8988T (cell line): ENCODE data around the gene ADAMTS4.

Source experiments
- DNase-seq: peaks from one replicate; pipeline ENCODE4 v3.0.0; 2011

The ADAMTS4 gene

GRCh38 chr1:161218301-161219077 lies 19.6 kb upstream of the ADAMTS4 start:
- DNase-seq, result no peak

- no peak for DNase-seq
Measured at GRCh38 chr1:161217831-161218230, 19.0 kb upstream of the ADAMTS4 start.

GRCh38 chr1:161216945-161217712 lies 18.3 kb upstream of the ADAMTS4 start:
- no peak for DNase-seq

- no peak for DNase-seq
Measured at GRCh38 chr1:161215076-161215475, 16.2 kb upstream of the ADAMTS4 start, which contains the start of gene FCER1G. FCER1G (plus strand) TSS chr1:161215295; CDS start chr1:161215322, 27 bp downstream.

GRCh38 chr1:161214369-161214768 lies 15.5 kb upstream of the ADAMTS4 start:
- DNase-seq, result no peak

- peak; percentile 69 for DNase-seq
Measured at GRCh38 chr1:161209790-161210409, 11.0 kb upstream of the ADAMTS4 start.

GRCh38 chr1:161207173-161207572 lies 8.3 kb upstream of the ADAMTS4 start:
- no peak for DNase-seq

GRCh38 chr1:161206411-161207140 lies 7.7 kb upstream of the ADAMTS4 start:
- DNase-seq, result no peak

GRCh38 chr1:161201836-161202712 lies 3.2 kb upstream of the ADAMTS4 start, which contains the start of gene NDUFS2:
NDUFS2 (plus strand) TSS chr1:161202367; CDS start chr1:161202386, 19 bp downstream.
- DNase-seq, result peak; percentile 88

- no peak for DNase-seq
Measured at GRCh38 chr1:161200992-161201835, 2.4 kb upstream of the ADAMTS4 start.

- no peak for DNase-seq
Measured at GRCh38 chr1:161200421-161200991, 1.7 kb upstream of the ADAMTS4 start.

GRCh38 chr1:161199506-161200139 lies 769 bp upstream of the ADAMTS4 start:
- no peak for DNase-seq

GRCh38 chr1:161198194-161198896 lies 509 bp downstream of the ADAMTS4 start:
- no peak for DNase-seq

- no peak for DNase-seq
Measured at GRCh38 chr1:161197560-161198193, 1.2 kb downstream of the ADAMTS4 start.

GRCh38 chr1:161196521-161197451 lies 2.1 kb downstream of the ADAMTS4 start:
- no peak for DNase-seq

- no peak for DNase-seq
Measured at GRCh38 chr1:161196111-161196510, 2.7 kb downstream of the ADAMTS4 start.

GRCh38 chr1:161195171-161195570 lies 3.7 kb downstream of the ADAMTS4 start:
- no peak for DNase-seq
